GM12873 (cell line): ENCODE measurements around the gene COBLL1.

ENCODE experiments used
- TF ChIP-seq, protein P1 (sequence below): IDR thresholded peaks from 2 replicates; pipeline ENCODE4 v1.5.1; 2012; ENCODE audit warnings: low read depth, mild to moderate bottlenecking, moderate library complexity, low read length, control low read depth; ENCODE audit not compliant: insufficient read depth; ENCODE audit errors: missing control alignments

Gene COBLL1

DNA sequence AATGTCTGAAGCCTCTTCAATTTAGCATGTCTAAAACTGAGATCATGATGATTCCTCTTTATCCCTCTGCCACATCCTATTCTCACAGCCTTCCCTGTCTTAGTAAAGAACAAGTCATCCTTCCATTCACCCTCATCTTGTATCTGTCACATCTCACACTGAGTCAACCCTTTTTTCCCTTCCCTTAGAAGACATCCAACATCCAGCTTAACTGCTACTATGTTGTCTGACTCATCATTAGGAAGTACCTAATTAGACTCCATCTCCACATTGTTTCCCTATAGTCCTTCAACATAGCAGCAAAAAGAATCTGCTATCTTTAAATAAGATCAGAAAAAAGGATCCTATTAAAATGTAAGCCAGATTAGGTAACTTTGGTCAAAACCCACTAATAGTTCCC is 135.1 kb downstream of the COBLL1 start:
- TF ChIP-seq, protein P1, sequence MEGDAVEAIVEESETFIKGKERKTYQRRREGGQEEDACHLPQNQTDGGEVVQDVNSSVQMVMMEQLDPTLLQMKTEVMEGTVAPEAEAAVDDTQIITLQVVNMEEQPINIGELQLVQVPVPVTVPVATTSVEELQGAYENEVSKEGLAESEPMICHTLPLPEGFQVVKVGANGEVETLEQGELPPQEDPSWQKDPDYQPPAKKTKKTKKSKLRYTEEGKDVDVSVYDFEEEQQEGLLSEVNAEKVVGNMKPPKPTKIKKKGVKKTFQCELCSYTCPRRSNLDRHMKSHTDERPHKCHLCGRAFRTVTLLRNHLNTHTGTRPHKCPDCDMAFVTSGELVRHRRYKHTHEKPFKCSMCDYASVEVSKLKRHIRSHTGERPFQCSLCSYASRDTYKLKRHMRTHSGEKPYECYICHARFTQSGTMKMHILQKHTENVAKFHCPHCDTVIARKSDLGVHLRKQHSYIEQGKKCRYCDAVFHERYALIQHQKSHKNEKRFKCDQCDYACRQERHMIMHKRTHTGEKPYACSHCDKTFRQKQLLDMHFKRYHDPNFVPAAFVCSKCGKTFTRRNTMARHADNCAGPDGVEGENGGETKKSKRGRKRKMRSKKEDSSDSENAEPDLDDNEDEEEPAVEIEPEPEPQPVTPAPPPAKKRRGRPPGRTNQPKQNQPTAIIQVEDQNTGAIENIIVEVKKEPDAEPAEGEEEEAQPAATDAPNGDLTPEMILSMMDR: no peak

DNA sequence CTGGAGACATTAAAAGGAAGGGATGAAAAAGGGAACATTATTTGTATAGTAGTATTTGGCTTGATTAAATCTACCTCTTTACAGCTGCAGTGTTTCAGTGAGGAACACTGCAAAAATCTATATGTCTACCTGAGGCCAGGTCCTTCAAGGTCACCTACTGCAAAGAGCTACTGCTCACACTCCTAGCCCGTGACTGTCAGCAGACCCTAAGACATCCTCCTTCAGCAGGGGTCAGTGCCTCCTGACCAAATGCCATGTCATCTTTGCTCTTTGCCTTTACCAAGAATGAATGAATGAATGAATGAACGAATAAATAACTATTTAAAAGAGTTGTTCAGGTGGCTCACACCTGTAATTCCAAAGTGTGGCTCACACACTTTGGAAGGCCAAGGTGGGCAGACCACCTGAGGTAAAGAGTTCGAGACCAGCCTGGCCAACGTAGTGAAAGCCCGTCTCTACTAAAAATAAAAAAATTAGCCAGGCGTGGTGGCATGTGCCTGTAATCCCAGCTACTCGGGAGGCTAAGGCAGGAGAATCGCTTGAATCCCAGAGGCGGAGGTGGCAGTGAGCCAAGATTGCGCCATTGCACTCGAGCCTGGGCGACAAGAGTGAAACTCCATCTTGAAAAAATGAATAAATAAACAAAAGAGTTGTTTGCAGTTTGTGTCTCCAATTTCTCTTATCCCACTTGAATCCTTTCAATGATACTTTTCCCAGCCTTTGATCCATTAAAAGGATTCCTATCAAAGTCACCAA is 136.0 kb downstream of the COBLL1 start:
- TF ChIP-seq, protein P1: no peak

DNA sequence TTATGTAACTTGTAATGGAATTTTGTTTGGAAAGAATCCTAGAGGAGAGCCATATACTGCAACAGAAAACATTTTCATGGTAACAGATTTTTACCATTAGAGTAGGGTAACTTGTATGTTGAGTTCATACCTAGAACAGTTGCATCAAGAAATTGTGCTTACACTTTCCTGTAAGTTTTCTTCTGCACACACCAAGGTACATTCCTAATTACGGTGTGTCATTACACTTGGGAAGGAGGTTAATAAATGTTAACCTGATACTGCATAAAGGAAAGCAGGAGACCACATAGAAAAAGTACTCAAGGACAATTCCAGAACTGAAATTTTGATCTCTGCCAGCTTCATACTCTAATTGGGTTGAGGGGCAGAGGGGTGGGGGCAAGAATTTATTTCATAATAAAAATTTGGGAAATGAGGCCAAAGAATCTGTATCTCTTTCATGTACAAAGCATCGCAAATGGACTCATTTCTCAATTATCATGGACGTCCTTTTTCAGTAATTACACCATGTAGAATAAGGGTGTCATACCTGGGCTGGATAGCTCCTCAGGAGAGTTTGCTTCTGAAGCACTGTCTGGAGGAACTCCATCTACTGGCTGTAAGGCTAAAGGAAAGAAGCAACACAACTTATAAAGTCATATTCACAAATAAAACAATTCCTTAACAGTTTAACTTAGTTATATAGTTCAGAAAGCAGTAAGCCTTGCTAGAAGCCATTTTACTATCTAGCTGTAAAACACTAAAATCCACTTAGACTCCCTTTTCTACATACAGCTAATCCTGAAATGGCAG is 137.5 kb downstream of the COBLL1 start:
- TF ChIP-seq, protein P1: no peak

DNA sequence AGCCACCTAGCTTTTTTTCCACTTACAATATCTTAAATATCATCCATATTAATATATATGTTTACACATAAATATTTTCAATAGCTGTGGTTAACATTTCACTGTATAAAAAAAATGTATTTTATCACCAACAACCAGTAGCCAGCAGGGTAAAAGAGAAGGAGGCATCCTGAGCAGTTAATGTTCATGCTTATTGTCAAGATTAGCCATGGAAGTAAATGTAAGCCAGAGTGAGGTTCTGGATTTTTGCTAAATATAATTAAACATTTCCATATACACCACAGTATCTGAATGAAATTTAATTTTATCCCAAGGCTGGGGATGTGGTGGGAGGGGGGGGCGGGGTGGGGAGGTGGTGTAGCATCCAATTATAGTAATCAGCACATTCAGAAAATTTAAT is 140.1 kb downstream of the COBLL1 start:
- TF ChIP-seq, protein P1: no peak

DNA sequence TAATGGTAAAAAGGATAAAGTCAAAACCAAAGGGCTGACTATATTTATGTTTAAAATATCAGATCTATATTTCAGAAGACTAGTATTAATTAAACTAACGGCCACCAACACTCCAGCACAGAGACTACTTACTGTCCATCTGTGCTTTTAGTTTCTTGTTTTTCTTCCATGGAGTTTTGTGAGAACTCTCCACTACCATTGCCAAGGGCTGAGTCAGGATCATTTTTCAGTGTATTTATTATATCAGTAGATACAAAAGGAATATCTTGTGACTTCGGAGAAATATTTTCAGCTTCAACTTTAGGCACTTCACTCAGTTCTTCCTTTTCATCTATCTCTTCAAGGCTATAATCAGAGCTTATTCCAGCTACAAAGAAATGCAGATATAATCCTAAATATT is 141.2 kb downstream of the COBLL1 start:
- TF ChIP-seq, protein P1: no peak

DNA sequence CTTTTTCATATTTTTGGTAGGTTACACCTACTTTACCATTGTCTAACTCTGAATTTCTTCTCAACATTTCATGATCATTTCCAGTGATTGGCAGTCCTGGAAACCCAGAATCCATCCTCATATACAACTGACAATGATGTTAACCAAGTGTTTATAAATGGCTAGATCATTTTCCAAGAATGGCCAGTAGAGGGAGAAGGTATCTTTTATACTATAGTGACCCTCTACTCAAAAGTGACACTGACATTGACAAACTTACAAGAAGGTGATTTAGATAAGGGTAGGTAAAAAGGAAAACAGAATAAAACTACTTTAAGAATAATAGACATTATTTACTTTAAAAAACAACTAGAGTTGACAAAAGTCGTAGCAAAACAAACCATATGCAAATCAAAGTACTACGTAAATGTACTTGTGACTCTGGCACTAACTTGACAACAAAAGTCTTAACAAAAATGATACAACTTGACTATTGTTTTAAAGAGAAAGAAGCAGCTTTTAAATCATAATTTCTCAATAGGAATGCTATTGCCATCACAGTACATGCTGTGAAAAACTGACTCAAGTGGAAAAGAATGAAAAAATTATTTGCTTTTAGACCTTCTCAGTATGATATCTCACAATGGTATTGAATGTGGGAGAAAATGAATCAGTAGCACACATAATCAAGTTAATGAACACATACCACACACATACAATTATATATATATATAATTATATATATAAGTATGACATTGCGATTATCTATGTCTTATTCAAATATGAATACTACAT is 143.7 kb downstream of the COBLL1 start:
- TF ChIP-seq, protein P1: peak; percentile 48

DNA sequence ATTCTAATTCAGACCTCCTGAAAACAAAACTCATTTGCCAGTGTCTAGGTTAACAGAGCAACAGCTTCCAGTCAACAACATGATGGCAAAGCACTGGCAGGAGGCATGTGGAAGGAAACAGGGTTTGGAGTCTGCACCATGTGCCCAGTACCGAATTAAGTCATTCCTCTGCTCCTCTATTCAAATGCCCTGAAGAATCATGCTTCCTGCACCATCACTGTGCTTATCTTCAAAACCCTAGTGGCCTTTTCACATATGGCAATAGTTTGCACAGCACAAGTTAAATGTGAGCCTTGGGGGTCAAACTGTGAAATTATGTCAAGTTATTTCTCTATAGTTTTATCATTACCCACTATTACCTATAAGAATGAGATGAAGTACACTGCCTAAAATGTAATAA is 145.0 kb downstream of the COBLL1 start:
- TF ChIP-seq, protein P1: no peak
